ENCODE data around the gene FH. TPM values are rescaled to one million over a fixed set of nuclear protein-coding genes. Genes with fewer than 3 reads are reported as not detected.

Gene FH
- total and polyA plus RNA-seq, 7 donors: 39.9 to 125 (median 69.2) TPM

DNA sequence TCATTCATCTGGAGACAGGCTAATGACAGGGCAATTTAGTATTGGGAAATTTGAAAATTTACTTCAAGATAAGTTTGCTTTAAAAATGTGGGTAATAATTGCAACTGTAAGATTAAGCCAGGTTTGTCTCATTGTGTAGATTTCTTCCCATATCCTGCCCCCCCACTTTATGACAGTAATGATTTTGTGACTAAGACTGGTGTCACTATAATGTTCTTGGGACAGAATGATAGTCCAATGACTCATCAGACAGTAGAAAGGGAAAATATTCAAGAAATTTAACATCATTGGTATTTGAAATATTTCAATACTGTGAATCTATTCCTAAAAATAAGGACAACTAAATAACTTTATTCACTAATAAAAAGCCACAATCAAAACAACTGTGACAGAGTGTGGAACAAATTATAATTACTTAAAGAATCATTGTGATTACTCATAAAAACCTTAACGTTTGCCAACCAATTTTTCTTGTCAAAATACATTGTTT lies 36.7 kb downstream of the FH start:
- H3K27me3 ChIP-seq: no peaks in the 10 kb centered on the region
- intact Hi-C loops (cut with DNase I): no loop called here
- no peaks in the 10 kb centered on the region for H3K36me3 ChIP-seq
- 28 to 59% methylated on average over 1 of the region's 1 CpG for WGBS, 2 donors
- DNase-seq: no peak
- H3K9me3 ChIP-seq: no peaks in the 10 kb centered on the region
- no peaks in the 10 kb centered on the region for H3K4me1 ChIP-seq
- H3K27ac ChIP-seq: no peak overlapping the region
- no peak overlapping the region for H3K4me3 ChIP-seq
- TF ChIP-seq EP300 (IDR thresholded peaks at IDR 0.05): no peak
- no peak for TF ChIP-seq POLR2AphosphoS5 (IDR thresholded peaks at IDR 0.05)
- TF ChIP-seq, protein P1, sequence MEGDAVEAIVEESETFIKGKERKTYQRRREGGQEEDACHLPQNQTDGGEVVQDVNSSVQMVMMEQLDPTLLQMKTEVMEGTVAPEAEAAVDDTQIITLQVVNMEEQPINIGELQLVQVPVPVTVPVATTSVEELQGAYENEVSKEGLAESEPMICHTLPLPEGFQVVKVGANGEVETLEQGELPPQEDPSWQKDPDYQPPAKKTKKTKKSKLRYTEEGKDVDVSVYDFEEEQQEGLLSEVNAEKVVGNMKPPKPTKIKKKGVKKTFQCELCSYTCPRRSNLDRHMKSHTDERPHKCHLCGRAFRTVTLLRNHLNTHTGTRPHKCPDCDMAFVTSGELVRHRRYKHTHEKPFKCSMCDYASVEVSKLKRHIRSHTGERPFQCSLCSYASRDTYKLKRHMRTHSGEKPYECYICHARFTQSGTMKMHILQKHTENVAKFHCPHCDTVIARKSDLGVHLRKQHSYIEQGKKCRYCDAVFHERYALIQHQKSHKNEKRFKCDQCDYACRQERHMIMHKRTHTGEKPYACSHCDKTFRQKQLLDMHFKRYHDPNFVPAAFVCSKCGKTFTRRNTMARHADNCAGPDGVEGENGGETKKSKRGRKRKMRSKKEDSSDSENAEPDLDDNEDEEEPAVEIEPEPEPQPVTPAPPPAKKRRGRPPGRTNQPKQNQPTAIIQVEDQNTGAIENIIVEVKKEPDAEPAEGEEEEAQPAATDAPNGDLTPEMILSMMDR (IDR thresholded peaks at IDR 0.05): no peak
- TF ChIP-seq POLR2A (IDR thresholded peaks at IDR 0.05): no peak

DNA sequence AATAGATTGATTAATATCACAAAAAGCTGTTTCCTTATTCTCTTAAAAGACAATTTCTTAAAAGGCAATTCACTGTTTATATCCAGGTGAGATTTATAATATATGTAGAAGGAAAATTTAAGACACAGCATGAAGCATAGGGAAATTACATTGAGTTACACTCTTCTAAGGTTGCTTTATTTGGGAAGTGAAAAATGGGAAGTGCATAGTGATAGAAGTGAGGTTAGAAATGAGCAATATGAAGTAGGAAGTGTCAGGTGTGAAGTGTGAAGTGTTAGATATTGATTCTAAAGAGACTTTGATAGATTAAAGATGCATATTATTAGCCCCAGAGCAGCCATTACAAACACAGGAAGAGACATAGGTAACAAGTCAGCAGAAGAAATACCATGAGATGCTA lies 40.3 kb downstream of the FH start:
- no peaks in the 10 kb centered on the region for H3K36me3 ChIP-seq
- no peak overlapping the region for H3K27ac ChIP-seq
- H3K9me3 ChIP-seq: no peaks in the 10 kb centered on the region
- intact Hi-C loops (cut with DNase I): no loop called here
- H3K27me3 ChIP-seq: no peaks in the 10 kb centered on the region
- TF ChIP-seq, protein P1 (IDR thresholded peaks at IDR 0.05): no peak
- TF ChIP-seq POLR2A (IDR thresholded peaks at IDR 0.05) (no peak), EP300 (IDR thresholded peaks at IDR 0.05) (no peak), POLR2AphosphoS5 (IDR thresholded peaks at IDR 0.05) (no peak)
- no peaks in the 10 kb centered on the region for H3K4me1 ChIP-seq
- no peak overlapping the region for H3K4me3 ChIP-seq
- no peak for DNase-seq

GRCh38 chr1:241475671-241476070 lies 43.9 kb downstream of the FH start:
- Histone ChIP-seq H3K36me3 (no peaks in the 10 kb centered on the region), H3K4me3 (no peak overlapping the region), H3K27ac (no peak overlapping the region), H3K9me3 (no peaks in the 10 kb centered on the region), H3K4me1 (no peaks in the 10 kb centered on the region), H3K27me3 (no peaks in the 10 kb centered on the region)
- 83 to 84% methylated on average over 1 of the region's 1 CpG for WGBS, 2 donors
- intact Hi-C loops (cut with DNase I): no loop called here
- TF ChIP-seq POLR2A (IDR thresholded peaks at IDR 0.05) (no peak), POLR2AphosphoS5 (IDR thresholded peaks at IDR 0.05) (no peak), EP300 (IDR thresholded peaks at IDR 0.05) (no peak)
- TF ChIP-seq, protein P1 (IDR thresholded peaks at IDR 0.05): no peak
- DNase-seq: no peak

GRCh38 chr1:241473026-241473425 lies 46.5 kb downstream of the FH start:
- intact Hi-C loops (cut with DNase I): no loop called here
- Histone ChIP-seq H3K9me3 (no peaks in the 10 kb centered on the region), H3K4me3 (no peak overlapping the region), H3K4me1 (no peaks in the 10 kb centered on the region), H3K27ac (no peak overlapping the region), H3K36me3 (no peaks in the 10 kb centered on the region), H3K27me3 (no peaks in the 10 kb centered on the region)
- 50 to 74% methylated on average over 1 of the region's 1 CpG for WGBS, 2 donors
- TF ChIP-seq POLR2AphosphoS5 (IDR thresholded peaks at IDR 0.05) (no peak), POLR2A (IDR thresholded peaks at IDR 0.05) (no peak), EP300 (IDR thresholded peaks at IDR 0.05) (no peak)
- TF ChIP-seq, protein P1 (IDR thresholded peaks at IDR 0.05): no peak
- no peak for DNase-seq

GRCh38 chr1:241470908-241471590 lies 48.5 kb downstream of the FH start:
- Histone ChIP-seq H3K27ac (no peak overlapping the region), H3K27me3 (no peaks in the 10 kb centered on the region), H3K36me3 (no peaks in the 10 kb centered on the region), H3K4me3 (no peak overlapping the region), H3K9me3 (no peaks in the 10 kb centered on the region), H3K4me1 (no peaks in the 10 kb centered on the region)
- WGBS, 2 donors: 88 to 89% methylated on average over 5 of the region's 5 CpGs
- intact Hi-C loops (cut with DNase I): no loop called here
- DNase-seq: no peak
- TF ChIP-seq POLR2AphosphoS5 (IDR thresholded peaks at IDR 0.05): no peak
- TF ChIP-seq, protein P1 (IDR thresholded peaks at IDR 0.05): no peak
- no peak for TF ChIP-seq POLR2A (IDR thresholded peaks at IDR 0.05)
- TF ChIP-seq EP300 (IDR thresholded peaks at IDR 0.05): no peak

All from sigmoid colon (tissue), 7 donors.